ENCODE measurements around the gene ADGRG6. TPM values are rescaled to one million over a fixed set of nuclear protein-coding genes. Genes with fewer than 3 reads are reported as not detected.

The ADGRG6 gene
- total RNA-seq, 1 donor from 2014 or later = 2.9 TPM

DNA sequence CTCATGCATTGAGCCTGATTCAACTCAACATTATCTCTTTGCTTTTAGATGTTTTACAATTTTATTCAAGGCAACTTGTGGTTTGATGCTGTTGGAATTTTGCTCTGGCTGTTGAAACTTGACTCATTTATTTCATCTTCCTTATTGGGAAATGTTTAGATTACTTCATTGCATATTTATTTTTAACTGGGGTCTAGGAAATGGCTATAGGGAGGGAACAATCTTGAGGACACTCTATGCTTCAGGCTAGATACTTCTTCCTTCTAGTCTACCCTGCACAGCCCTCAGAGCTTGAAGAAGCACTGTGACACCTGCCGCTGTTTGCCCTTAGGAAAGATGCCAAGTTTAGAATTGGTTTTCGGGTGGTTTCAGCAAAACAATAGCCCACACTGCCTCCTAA is 183.4 kb downstream of the ADGRG6 start:
- no peak for ATAC-seq
- intact Hi-C loops (cut with DNase I) = no loop called here
- no peak for DNase-seq (ENCODE audit: missing footprints)

GRCh38 chr6:142489722-142490610 is 188.2 kb downstream of the ADGRG6 start:
- DNase-seq (ENCODE audit: missing footprints) (no peak), ATAC-seq (no peak)
- intact Hi-C loops (cut with DNase I) = no loop called here

Other genes with a start within 250 kb of the ADGRG6 start
- not detected for gene GJE1, start 169.1 kb upstream of the ADGRG6 start, total RNA-seq
- gene NMBR, start 154.9 kb upstream of the ADGRG6 start, total RNA-seq = not detected
- 38.4 TPM for gene VTA1, start 154.7 kb upstream of the ADGRG6 start, total RNA-seq